G401.6 (cell line): ENCODE results near the gene TRMT61A.

Experiments used
- FAIRE-seq: peaks from 2 replicates; lab custom pipeline; 2012; peaks lifted over from hg19 to GRCh38; lab: Jason Lieb, UNC

The TRMT61A gene

GRCh38 chr14:103548463-103549351 is 19.7 kb downstream of the TRMT61A start:
- no peak for FAIRE-seq

- FAIRE-seq: no peak
Measured at GRCh38 chr14:103549361-103550311, 20.6 kb downstream of the TRMT61A start.

- FAIRE-seq: no peak
Measured at GRCh38 chr14:103550451-103551337, 21.7 kb downstream of the TRMT61A start.

- no peak for FAIRE-seq
Measured at GRCh38 chr14:103551338-103551762, 22.4 kb downstream of the TRMT61A start.

- no peak for FAIRE-seq
Measured at GRCh38 chr14:103552011-103552845, 23.2 kb downstream of the TRMT61A start.

GRCh38 chr14:103552846-103553210 is 23.8 kb downstream of the TRMT61A start:
- no peak for FAIRE-seq

- no peak for FAIRE-seq
Measured at GRCh38 chr14:103555559-103556337, 26.8 kb downstream of the TRMT61A start.

GRCh38 chr14:103556946-103557758 is 28.2 kb downstream of the TRMT61A start:
- FAIRE-seq: no peak

GRCh38 chr14:103558071-103558882 is 29.3 kb downstream of the TRMT61A start:
- no peak for FAIRE-seq

- no peak for FAIRE-seq
Measured at GRCh38 chr14:103559766-103560165, 30.8 kb downstream of the TRMT61A start.

- no peak for FAIRE-seq
Measured at GRCh38 chr14:103560691-103561090, 31.7 kb downstream of the TRMT61A start.

GRCh38 chr14:103561381-103562178 is 32.6 kb downstream of the TRMT61A start:
- FAIRE-seq: no peak

GRCh38 chr14:103562179-103562428 is 33.1 kb downstream of the TRMT61A start:
- FAIRE-seq: no peak

- FAIRE-seq: no peak
Measured at GRCh38 chr14:103562429-103563225, 33.6 kb downstream of the TRMT61A start, which contains the start of the genes BAG5 and COA8. BAG5 (minus strand) TSS chr14:103562657; CDS start chr14:103561164, 1,493 bp downstream. COA8 (plus strand) TSS chr14:103562960; CDS start chr14:103563002, 42 bp downstream.

- no peak for FAIRE-seq
Measured at GRCh38 chr14:103563226-103563620, 34.2 kb downstream of the TRMT61A start.

GRCh38 chr14:103563844-103564505 is 35.0 kb downstream of the TRMT61A start:
- no peak for FAIRE-seq
